ENCODE results near the gene PDZD8.
"Not testable (repeated sequence)": the region's sequence is repeated elsewhere in the genome, so short reads cannot be mapped to it uniquely, and the experiment has no call there.

The PDZD8 gene

DNA sequence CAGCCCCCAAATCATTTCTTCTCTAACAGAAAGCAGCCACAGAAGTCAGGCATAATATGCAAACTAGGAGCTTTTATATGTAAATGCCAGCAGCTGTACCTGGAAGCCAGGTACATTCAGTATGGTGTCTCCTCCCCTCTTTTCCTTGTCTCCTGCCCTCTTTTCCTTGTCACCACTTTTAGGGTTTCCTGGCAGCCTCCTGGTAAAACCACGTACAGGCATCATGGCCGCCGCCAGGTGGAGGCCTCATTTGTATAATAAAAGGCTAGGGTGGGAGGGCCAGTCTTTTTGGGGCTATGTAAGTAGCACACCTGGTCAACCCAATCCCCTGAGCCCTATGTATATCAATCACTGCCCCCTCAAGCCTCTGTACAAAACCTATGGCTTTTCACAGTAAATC is 28.7 kb downstream of the PDZD8 start:
- no peak for FAIRE-seq

DNA sequence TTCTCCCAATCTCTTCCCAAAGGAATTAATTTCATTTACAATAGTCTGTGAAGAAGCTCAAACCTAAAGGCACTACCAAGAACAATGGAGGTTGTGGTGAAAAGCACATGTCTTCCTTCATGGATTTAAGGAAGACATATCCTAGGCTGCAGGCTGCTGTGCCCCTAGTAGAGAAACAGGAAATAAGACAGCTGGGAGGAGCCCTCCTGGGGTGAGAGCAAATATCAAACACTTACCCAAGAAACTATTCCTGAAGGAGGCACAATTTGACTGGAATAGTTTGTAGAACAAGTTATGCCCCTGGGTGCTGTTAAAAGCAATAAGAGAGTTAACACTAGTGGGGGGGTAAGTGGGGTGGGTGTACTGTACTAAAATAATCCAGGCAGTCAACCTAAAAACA is 30.1 kb downstream of the PDZD8 start:
- no peak for FAIRE-seq

DNA sequence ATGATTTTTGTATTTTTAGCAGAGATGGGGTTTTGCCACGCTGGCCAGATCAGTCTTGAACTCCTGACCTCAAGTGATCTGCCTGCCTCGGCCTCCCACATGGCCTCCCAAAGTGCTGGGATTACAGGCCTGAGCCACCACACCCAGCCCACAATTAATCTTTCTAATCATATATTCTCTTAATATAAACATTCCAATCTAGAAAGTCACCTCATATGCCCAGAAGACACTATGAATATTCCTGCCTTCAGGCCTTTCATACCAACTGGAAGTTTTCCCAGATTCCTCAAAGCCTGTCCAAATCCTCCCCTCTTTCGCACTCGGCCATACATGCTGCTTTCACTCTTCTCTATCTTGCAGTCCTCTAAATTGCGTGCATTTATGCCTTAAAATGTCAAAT is 32.6 kb downstream of the PDZD8 start:
- no peak for FAIRE-seq

DNA sequence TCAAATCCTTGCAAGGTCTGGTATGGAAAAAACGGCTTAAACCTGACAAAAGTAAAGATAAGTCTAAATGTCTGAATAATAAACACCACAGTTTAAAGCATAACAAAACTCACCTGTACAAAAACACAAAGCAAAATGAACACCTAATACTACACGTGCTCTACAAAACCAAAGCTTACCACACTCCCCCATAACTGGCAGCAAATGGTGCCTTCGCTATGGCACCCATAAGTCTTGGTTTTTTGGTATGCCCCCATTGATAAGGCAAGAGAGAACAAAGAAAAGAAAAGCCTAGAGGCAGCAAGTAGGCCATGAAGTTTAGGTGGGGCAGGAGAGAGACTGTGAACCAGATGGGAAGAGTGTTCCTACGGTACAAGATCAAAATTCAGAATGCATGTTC is 34.2 kb downstream of the PDZD8 start:
- FAIRE-seq: no peak

DNA sequence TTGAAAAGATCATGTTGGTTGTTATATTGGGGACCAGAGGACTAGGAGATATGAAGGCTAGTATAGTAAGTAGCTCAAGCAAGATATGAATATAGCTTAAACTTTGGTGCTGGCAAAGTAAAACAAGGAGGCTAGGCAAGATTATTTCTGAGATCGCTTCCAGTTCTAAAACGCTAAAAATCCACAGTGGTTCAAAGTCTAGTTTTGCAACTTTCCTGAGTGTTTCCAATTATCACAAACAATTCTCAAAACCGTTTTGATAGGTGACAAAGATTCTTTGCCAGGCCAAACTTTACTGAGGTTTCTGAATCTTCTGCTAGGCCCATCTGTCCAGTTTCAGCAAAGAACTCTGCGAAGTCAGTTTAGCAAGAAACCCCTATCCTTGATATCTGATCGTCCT is 35.3 kb downstream of the PDZD8 start:
- FAIRE-seq: no peak

DNA sequence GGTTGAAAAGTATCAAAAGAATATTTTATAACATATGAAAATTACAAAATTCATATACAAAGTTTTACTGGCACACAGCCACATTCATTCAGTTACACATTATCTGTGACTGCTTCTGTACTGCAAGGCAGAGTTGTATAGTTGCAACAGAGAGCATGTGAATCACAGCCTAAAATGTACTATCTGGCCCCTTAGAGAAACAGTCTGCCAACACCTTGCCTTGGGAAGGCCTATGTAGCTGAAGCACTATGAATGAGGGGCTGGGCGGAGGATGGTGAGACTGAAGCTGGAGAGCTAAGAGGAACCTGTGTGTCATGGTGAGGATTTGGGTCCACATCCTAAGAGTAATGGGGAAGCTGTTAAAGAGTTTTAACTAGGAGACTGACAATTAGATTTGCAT is 35.7 kb downstream of the PDZD8 start:
- no peak for FAIRE-seq

DNA sequence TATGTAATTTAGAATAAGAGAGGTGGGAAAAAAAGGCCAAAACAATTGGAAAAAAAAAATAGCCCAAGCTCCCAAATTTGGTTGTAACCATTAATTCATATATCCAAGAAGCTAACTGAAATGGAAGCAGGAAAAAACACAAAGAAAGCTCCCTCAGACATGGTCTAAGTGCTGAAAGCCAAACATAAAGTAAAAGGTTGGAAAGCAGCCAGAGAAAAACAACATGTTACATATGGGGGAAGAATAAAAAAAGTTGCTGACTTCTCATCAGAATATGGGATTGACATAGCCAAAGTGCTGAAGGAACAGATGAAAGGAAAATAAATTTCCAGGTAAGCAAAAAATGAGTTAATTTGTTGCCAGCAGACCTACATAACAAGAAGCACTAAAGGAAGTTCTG is 40.3 kb downstream of the PDZD8 start:
- FAIRE-seq: no peak

DNA sequence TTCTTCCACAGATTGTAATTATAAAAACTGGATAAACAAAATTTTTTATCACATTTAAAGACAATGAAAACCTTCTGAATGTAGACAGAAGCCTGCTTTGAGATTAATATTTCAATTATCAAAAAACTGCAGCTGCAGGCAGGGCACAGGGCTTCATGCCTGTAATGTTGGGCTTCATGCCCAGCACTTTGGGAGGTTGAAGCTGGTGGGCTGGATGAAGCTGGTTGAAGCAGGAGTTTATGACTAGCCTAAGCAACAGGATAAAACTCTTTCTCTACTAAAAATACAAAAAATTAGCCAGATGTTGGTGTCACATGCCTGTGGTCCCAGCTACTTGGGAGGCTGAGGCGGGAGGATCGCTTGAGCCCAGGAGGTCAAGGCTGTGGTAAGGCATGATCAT is 41.2 kb downstream of the PDZD8 start:
- no peak for FAIRE-seq

DNA sequence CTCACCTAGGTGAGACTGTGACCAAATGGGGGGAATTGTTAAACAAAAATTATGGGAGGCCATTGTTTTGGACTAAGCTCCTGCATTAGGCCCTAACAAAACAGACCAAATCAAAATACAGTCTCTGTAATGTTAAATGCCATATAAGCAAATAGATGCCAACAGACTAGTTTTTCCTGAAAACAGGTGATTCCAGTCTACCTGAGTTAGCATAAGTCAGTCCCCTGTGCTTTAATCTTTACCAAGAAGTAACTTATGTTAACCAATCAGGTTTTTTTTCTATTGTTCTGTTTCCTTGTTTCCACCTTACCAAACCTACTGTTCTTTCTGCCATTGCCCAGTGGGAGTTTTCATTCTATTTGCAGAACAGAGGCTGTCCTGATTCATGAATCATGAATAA is 48.0 kb downstream of the PDZD8 start:
- no peak for FAIRE-seq

DNA sequence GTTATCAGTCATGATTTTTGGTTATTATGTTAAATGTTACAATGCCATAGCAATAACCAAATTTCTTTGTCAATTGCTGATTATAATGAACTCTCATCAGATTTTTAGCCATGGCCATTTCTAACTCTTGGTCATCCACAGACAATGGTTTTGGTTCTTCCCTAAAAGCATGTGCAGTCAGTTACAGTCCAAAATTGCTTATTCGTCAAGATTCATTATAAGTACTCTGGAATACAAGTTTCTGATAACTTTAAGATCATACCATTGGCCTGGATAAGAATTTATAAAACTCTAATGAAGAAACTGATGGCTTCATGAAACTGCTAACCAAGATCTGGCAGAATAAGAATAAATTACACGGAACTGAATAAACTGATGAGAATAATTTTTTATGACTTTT is 50.9 kb downstream of the PDZD8 start:
- FAIRE-seq: peak; percentile 34

DNA sequence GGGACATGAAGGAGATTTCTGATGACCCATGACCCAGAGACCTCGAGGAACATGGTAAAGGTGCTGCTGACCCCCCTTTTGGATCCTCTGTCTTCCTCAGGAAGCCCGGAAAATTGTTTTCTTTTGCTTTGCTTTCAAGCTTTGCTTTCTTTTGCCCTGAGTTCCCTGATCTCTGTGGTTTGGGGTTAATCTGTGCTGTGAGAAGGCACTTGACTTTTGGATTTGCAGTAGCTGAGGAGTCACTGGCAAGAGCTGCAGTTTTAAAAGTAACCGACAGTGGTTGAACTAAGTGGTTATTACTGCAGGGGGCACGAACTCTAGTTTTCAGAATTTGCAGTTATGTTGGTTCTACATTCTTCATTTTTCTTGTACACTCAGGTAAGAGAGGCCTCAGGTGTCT is 53.0 kb downstream of the PDZD8 start:
- no peak for FAIRE-seq

DNA sequence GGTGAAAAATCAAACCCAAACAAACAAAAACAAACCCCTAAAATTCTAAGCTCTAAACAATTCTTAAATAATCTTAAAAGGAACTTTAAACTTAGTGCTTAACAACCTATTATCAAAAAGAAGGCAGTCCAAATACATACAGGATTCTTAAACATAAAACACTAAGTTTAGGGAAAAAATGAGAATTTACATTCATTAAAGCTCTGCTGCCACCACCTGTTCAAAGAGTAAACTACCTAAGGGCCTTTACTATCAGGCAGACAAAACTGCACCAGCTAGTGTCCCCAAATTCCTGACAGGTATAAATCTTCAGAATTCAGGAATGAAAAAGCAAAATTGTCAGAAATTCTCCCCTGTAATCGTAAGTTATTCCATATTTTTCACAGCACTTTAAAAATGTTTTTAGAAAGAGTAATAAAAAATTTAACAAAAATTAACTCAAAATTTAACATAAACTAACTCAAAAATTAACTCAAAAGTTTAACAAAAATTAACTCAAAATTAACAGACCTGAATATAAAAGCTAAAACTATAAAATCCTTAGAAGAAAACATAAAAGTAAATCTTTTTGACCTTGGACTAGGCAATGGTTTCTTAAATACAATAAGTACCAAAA is 55.1 kb downstream of the PDZD8 start:
- FAIRE-seq: peak; percentile 91

DNA sequence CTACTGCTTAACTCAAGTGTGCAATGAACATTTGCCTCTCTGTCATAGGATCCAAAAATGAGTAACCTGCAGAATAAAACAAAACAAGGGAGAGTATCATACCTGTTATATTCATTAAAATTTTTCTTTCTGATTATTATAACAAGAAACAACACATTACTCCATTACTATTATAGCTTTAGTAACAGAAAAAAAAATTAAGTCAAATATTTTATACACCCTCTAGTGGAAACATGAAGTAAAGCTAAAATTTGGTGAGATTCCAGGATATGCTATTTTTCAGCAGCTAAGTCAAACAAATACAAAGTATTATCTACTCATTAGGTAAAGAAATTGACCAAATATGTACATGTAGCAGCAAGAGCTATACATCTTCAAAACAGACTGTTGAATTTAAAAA is 56.3 kb downstream of the PDZD8 start:
- peak; percentile 93 for FAIRE-seq

DNA sequence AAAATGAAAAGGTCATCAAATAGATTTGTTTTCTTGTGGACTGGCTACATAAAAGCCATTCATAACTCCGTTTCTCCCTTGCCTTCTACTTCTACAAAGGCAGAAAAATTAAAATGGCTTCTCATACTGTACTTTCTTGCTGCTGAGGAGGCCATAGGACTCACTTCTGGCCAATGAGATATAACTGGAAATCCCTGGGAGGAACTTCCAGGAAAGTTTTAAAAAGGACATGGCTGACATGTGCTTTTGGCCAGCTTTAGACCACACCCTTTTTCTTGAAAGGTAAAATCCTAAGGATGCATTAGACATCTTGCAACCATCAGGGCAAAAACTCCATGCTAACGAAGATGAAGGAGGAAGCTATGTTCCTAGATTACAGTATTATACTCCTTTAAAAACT is 58.5 kb downstream of the PDZD8 start:
- FAIRE-seq: no peak

DNA sequence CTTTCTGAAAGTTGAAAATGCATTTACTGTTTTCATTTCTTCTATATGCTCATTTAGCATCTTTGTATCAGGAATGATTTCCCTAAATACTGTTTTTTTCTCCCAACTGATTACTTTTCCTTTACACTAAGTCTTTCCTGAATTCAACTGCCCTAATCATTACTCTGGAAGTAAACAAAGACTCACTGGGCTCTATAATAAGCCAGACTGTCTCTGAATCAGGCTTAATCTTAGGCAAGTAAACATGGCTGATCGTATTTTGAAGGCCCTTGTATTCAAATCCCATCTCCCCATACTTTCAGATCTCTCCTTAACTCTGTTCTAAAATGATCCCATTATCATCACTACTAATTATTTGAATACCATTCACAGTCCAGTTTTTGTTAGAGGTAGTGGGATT is 61.6 kb downstream of the PDZD8 start:
- no peak for FAIRE-seq

DNA sequence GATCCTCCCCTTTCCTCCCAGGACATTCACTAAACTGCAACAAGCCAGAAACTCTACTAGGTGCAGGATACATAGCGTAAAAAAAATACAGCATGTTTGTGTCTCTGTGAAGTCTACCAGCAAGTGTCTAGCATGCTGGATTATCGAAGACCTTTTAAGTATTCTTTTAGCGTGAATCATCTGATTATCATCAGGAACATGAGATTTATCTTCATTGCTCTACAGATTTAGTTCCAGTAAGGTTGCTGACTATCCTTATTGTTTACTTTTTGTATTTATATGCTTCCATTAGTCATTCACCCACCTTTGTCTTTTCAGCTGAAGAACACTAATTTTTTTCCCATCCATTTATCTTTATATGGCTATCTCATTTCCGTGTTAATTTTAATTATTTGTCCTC is 62.8 kb downstream of the PDZD8 start:
- no peak for FAIRE-seq

DNA sequence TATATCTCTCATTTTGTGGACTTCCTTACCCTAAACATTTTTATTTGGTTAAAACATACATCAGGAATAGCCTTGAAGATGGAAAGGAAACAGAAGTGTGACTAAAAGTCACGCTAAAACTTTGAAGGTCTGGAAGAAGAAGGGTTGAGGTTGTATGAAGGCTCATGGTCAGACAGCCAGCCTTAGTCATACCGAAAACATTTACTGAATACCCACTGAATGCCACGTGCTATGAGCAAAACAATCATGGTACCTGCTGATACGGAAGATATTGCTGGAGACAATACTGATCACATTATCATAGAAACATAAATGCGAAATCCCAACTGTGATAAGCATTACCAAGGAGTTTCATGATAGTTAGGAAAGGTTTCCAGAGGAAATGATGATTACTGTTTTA is 64.0 kb downstream of the PDZD8 start:
- no peak for FAIRE-seq

DNA sequence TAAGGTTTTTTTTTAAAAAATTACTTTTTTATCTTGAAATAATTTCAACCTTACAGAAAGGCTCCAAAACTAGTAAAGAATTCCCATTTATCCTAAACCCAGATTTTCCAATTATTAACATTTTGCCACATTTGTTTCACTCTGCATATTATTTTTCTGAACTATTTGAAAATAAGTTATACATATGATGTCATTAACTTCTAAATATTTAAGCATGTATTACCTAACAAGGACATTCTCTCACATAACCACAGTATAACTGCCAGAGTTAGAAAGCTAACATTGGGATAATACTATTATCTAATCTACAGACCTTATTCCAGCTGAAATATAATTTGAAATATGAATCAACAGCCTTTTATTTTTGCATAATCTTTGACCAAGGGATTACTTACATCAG is 68.6 kb downstream of the PDZD8 start:
- FAIRE-seq: no peak

DNA sequence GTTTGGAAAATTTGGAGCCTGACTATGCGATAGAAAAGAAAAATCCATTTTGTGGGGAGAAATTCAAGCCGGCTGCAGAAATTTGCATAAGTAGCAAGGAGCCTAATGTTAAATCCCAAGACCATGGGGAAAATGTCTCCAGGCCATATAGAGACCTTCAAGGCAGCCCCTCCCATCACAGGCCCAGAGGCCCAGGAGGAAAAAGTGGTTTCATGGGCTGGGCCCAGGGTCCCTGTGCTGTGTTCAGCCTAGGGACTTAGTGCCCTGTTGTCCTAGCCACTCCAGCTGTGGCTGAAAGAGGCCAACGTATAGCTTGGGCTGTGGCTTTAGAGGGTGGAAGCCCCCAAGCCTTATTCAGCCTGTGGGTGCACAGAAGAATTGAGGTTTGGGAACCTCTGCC is 71.8 kb downstream of the PDZD8 start:
- not testable (repeated sequence) for FAIRE-seq

DNA sequence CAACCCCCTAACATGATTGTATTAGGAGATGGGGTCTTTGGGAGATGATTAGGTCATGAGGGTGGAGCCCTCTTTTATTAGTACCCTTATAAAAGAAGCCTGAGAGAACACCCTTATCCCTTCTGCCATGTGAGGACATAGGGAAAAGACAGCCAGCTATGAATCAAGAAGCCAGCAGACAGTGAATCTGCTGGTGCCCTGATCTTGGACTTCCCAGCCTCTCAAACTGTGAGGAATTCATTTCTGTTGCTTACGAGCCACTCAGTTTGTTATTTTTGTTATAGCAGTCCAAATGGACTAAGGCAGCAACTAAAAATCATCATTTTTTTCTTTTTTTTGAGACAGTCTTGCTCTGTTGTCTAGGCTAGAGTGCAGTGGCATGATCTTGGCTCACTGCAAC is 74.6 kb downstream of the PDZD8 start:
- FAIRE-seq: no peak

DNA sequence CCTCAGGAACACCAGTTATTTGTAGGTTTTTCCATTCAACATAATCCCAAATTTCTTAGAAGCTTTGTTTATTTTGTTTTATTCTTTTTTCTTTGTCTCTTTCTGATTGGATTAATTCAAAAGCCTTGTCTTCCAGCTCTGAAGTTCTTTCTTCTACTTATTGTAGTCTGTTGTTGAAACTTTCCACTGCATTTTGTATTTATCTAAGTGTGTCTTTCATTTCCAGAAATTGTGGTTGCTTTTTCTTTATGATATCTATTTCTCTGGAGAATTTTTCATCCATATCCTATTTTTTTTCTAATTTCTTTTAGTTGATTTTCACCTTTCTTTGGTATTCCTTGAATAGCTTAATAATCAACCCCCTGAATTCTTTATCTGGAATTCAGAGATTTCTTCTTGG is 75.8 kb downstream of the PDZD8 start:
- peak; percentile 15 for FAIRE-seq

DNA sequence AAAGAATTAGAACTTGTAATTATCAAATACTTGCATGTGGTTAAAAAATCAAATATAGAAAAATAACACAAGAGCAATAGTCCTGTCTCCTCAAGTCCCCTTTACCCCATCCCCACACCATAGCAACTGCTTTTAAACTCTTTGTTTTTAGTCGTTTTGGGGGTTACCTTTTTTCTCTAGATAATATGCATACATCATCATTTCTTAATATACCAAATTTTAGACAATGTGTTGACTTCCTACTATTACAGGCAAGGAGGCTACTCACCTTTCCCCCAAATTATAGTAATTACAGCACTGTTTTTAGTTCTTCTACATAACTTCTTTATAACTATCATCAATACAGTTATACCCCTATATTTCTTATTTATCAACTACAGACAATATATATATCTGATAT is 77.0 kb downstream of the PDZD8 start:
- FAIRE-seq: no peak

DNA sequence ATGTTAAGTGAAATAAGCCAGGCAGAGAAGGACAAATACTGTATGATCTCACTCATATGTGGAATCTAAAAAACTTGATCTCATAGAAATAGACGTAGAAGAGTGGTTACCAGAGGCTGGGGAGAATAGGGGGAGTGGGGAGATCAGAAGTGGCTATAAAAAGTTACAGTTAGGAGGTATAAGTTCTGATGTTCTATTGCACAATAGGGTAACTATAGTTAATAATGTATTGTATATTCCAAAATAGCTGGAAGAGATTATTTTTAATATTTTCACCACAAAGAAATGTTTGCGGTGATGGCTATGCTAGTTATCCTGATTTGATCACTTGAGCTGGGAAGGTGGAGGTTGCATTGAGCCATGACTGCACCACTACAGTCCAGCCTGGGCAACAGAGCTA is 80.5 kb downstream of the PDZD8 start:
- FAIRE-seq: no peak

DNA sequence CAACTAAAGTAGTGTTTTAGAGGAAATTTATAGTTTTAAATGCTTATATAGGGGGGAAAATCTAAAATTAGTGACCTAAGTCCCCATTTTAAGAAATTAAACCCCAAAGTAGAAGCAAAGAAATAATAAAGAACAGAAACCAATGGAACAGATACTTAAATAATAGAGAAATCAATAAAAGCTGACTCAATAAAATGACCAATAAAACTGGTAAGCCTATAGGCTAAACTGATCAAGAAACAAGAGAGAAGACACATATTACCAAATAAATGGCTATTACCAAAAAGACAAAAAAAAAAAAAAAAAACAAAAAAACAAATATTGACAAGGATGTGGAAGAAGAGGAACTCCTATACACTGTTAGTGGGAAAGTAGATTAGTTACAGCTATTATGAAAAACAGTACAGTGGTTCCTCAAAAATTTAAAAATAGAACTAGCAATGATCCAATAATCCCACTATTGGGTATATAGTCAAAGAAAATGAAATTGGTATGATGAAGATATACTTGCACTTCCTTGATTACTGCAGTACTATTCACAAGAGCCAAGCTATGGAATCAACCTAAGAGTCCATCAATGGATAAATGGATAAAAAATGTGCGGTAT is 81.1 kb downstream of the PDZD8 start:
- peak; percentile 8 for FAIRE-seq

DNA sequence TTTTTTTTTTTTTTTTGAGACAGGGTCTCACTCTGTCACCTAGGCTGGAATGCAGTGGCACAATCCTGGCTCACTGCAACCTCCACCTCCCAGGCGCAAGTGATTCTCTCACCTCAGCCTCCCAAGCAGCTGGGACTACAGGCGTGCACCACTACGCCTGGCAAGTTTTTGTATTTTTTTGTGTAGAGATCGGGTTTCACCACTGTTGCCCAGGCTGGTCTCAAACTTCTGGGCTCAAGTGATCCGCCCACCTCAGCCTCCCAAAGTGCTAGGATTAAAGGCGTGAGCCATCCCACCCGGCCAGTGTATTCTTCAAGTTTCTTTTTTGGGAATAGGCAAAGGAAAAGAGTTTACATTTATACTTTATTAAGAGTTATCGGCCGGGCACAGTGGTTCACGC is 84.4 kb downstream of the PDZD8 start:
- not testable (repeated sequence) for FAIRE-seq
